ENCODE data around the gene NEK8.

- TF ChIP-seq POLR2A (IDR thresholded peaks at IDR 0.05): no peak
- TF ChIP-seq CTCF (IDR thresholded peaks at IDR 0.05): no peak
These were observed 19.5 kb downstream of the NEK8 start for GRCh38 chr17:28747801-28748750.
